ENCODE measurements around the gene CBLN3. TPM values are rescaled to one million over a fixed set of nuclear protein-coding genes. Genes with fewer than 3 reads are reported as not detected.
"Not testable (repeated sequence)": the region's sequence is repeated elsewhere in the genome, so short reads cannot be mapped to it uniquely, and the experiment has no call there.

The CBLN3 gene
- total RNA-seq, result 2.2 TPM

- peak; percentile 93 for DNase-seq (ENCODE audit: low spot score)
These were observed at the start of gene CBLN3, which contains the start of gene KHNYN for GRCh38 chr14:24429395-24430142. CBLN3 (minus strand) TSS chr14:24429668; CDS start chr14:24429054, 614 bp downstream. KHNYN (plus strand) TSS chr14:24429954; CDS start chr14:24430731, 777 bp downstream.

GRCh38 chr14:24475261-24475660 lies 45.8 kb upstream of the CBLN3 start:
- no peak for DNase-seq (ENCODE audit: low spot score)

- no peak for DNase-seq (ENCODE audit: low spot score)
These were observed 43.7 kb upstream of the CBLN3 start for GRCh38 chr14:24473211-24473610.

GRCh38 chr14:24470450-24470849 lies 41.0 kb upstream of the CBLN3 start:
- not testable (repeated sequence) for DNase-seq (ENCODE audit: low spot score)

GRCh38 chr14:24465805-24466204 lies 36.3 kb upstream of the CBLN3 start:
- DNase-seq (ENCODE audit: low spot score), result no peak

GRCh38 chr14:24465368-24465767 lies 35.9 kb upstream of the CBLN3 start:
- no peak for DNase-seq (ENCODE audit: low spot score)

- no peak for DNase-seq (ENCODE audit: low spot score)
These were observed 34.7 kb upstream of the CBLN3 start for GRCh38 chr14:24463884-24464785.

- no peak for DNase-seq (ENCODE audit: low spot score)
These were observed 33.8 kb upstream of the CBLN3 start for GRCh38 chr14:24463017-24463883.

- no peak for DNase-seq (ENCODE audit: low spot score)
These were observed 31.9 kb upstream of the CBLN3 start for GRCh38 chr14:24461336-24461735.

GRCh38 chr14:24459331-24459730 lies 29.9 kb upstream of the CBLN3 start:
- DNase-seq (ENCODE audit: low spot score), result no peak

GRCh38 chr14:24458736-24459135 lies 29.3 kb upstream of the CBLN3 start:
- no peak for DNase-seq (ENCODE audit: low spot score)

GRCh38 chr14:24456980-24457379 lies 27.5 kb upstream of the CBLN3 start:
- DNase-seq (ENCODE audit: low spot score), result no peak

GRCh38 chr14:24450828-24451227 lies 21.4 kb upstream of the CBLN3 start:
- DNase-seq (ENCODE audit: low spot score), result not testable (repeated sequence)

- no peak for DNase-seq (ENCODE audit: low spot score)
These were observed 13.7 kb upstream of the CBLN3 start for GRCh38 chr14:24443053-24443665.

- peak; percentile 99 for DNase-seq (ENCODE audit: low spot score)
These were observed 13.0 kb upstream of the CBLN3 start, which contains the start of gene SDR39U1 for GRCh38 chr14:24442240-24443052. SDR39U1 (minus strand) TSS chr14:24442776; CDS start chr14:24442769, 7 bp downstream.

GRCh38 chr14:24441904-24442239 lies 12.4 kb upstream of the CBLN3 start:
- DNase-seq (ENCODE audit: low spot score), result no peak

- DNase-seq (ENCODE audit: low spot score), result no peak
These were observed 12.0 kb upstream of the CBLN3 start for GRCh38 chr14:24441485-24441884.

GRCh38 chr14:24440606-24441399 lies 11.3 kb upstream of the CBLN3 start:
- DNase-seq (ENCODE audit: low spot score), result no peak

- DNase-seq (ENCODE audit: low spot score), result no peak
These were observed 10.6 kb upstream of the CBLN3 start for GRCh38 chr14:24439830-24440605.

All from ureter (tissue), 1 donor.